Loucy (cell line): ENCODE measurements around the gene VSTM2B.

Experiments
- H2AFZ ChIP-seq: fragments of 200-600 bp; sonication (generic); 2 replicates; pipeline ENCODE4 v1.6.0; 2016; ENCODE audit warnings: antibody characterized with exemption, mild to moderate bottlenecking, low read length, moderate library complexity
- H3F3A ChIP-seq: fragments of 200-600 bp; 2 replicates; pipeline ENCODE4 v1.6.0; 2016; ENCODE audit warnings: antibody characterized with exemption, low read depth, mild to moderate bottlenecking
- H3K27me3 ChIP-seq: fragments of 200-600 bp; sonication (generic); 2 replicates; pipeline ENCODE4 v1.6.1; 2014; ENCODE audit warnings: low read length, mild to moderate bottlenecking; ENCODE audit not compliant: insufficient read depth, poor library complexity, severe bottlenecking
- H3K36me3 ChIP-seq: fragments of 200-600 bp; sonication (generic); 2 replicates; pipeline ENCODE4 v1.6.1; 2016; ENCODE audit warnings: low read length; ENCODE audit not compliant: insufficient read depth
- H3K4me1 ChIP-seq: fragments of 200-600 bp; sonication (generic); 2 replicates; pipeline ENCODE4 v1.5.1; 2014; ENCODE audit warnings: low read length, mild to moderate bottlenecking; ENCODE audit not compliant: insufficient read depth, poor library complexity, severe bottlenecking
- H3K4me2 ChIP-seq: fragments of 200-600 bp; sonication (generic); 2 replicates; pipeline ENCODE4 v1.6.0; 2014; ENCODE audit warnings: antibody characterized with exemption, low read length, low read depth, mild to moderate bottlenecking; ENCODE audit not compliant: poor library complexity, severe bottlenecking
- H3K4me3 ChIP-seq: fragments of 200-600 bp; sonication (generic); 2 replicates; pipeline ENCODE4 v1.5.1; 2014; ENCODE audit warnings: low read length, mild to moderate bottlenecking, mixed read lengths; ENCODE audit not compliant: poor library complexity, severe bottlenecking
- H3K79me2 ChIP-seq: fragments of 200-600 bp; sonication (generic); 2 replicates; pipeline ENCODE4 v1.6.1; 2014; ENCODE audit warnings: low read length; ENCODE audit not compliant: insufficient read depth
- H3K9ac ChIP-seq: fragments of 200-600 bp; sonication (generic); 2 replicates; pipeline ENCODE4 v1.6.0; 2014; ENCODE audit warnings: mild to moderate bottlenecking, low read depth, low read length, moderate library complexity; ENCODE audit not compliant: poor library complexity, severe bottlenecking
- H3K9me2 ChIP-seq: fragments of 200-600 bp; sonication (generic); replicated peaks from 2 replicates; pipeline ENCODE4 v1.6.1; 2016; ENCODE audit warnings: low read depth, low read length, mixed read lengths
- H3K9me3 ChIP-seq: fragments of 200-600 bp; sonication (generic); 2 replicates; pipeline ENCODE4 v1.6.1; 2014; ENCODE audit warnings: mild to moderate bottlenecking, antibody characterized with exemption, low read length, low read depth; ENCODE audit not compliant: insufficient read depth
- H4K20me1 ChIP-seq: fragments of 200-600 bp; sonication (generic); 2 replicates; pipeline ENCODE4 v1.6.0; 2014; ENCODE audit warnings: antibody characterized with exemption, low read length, mild to moderate bottlenecking; ENCODE audit not compliant: insufficient read depth, poor library complexity, severe bottlenecking
- CTCF ChIP-seq: fragments of 200-600 bp; sonication (generic); conservative IDR thresholded peaks from 2 replicates; pipeline ENCODE4 v1.5.1; 2014; ENCODE audit warnings: mild to moderate bottlenecking, antibody characterized with exemption, low read length
- EZH2phosphoT487 ChIP-seq: fragments of 200-600 bp; IDR thresholded peaks from 2 replicates; pipeline ENCODE4 v1.6.1; 2018; ENCODE audit warnings: antibody characterized with exemption, mild to moderate bottlenecking, moderate library complexity, borderline replicate concordance

The VSTM2B gene

GRCh38 chr19:29488316-29488715 is 37.5 kb upstream of the VSTM2B start:
- no peaks in the 10 kb centered on the region for H3K4me1 ChIP-seq
- TF ChIP-seq CTCF (no peak), EZH2phosphoT487 (no peak)

GRCh38 chr19:29489172-29489951 is 36.4 kb upstream of the VSTM2B start:
- no peak overlapping the region for H3K4me3 ChIP-seq
- no peaks in the 10 kb centered on the region for H3F3A ChIP-seq
- H4K20me1 ChIP-seq, result no peaks in the 10 kb centered on the region
- H3K27me3 ChIP-seq, result no peaks in the 10 kb centered on the region
- no peak overlapping the region for H2AFZ ChIP-seq
- H3K79me2 ChIP-seq, result no peaks in the 10 kb centered on the region
- no peaks in the 10 kb centered on the region for H3K9me2 ChIP-seq
- no peaks in the 10 kb centered on the region for H3K4me1 ChIP-seq
- H3K9ac ChIP-seq, result no peak overlapping the region
- TF ChIP-seq CTCF (no peak), EZH2phosphoT487 (no peak)
- H3K36me3 ChIP-seq, result no peaks in the 10 kb centered on the region
- peaks cover 6% of the 10 kb centered on the region; the same call in 1 of the 2 replicates for H3K9me3 ChIP-seq
- no peak overlapping the region for H3K4me2 ChIP-seq

More at GRCh38 chr19:29488316-29488715, 37.5 kb upstream of the VSTM2B start:
- H3K4me2 ChIP-seq, result no peak overlapping the region
- no peak overlapping the region for H3K9ac ChIP-seq
- no peaks in the 10 kb centered on the region for H3K9me2 ChIP-seq
- H2AFZ ChIP-seq, result no peak overlapping the region
- H3K79me2 ChIP-seq, result no peaks in the 10 kb centered on the region
- no peak overlapping the region for H3K4me3 ChIP-seq
- no peaks in the 10 kb centered on the region for H4K20me1 ChIP-seq
- H3K27me3 ChIP-seq, result no peaks in the 10 kb centered on the region
- no peaks in the 10 kb centered on the region for H3K36me3 ChIP-seq
- H3K9me3 ChIP-seq, result peaks cover 6% of the 10 kb centered on the region; the same call in 1 of the 2 replicates
- H3F3A ChIP-seq, result no peaks in the 10 kb centered on the region

- no peak overlapping the region for H3K4me2 ChIP-seq
- H3K27me3 ChIP-seq, result no peaks in the 10 kb centered on the region
- H3K4me1 ChIP-seq, result no peaks in the 10 kb centered on the region
- TF ChIP-seq EZH2phosphoT487 (no peak), CTCF (no peak)
- no peaks in the 10 kb centered on the region for H3F3A ChIP-seq
- no peaks in the 10 kb centered on the region for H4K20me1 ChIP-seq
- H3K36me3 ChIP-seq, result no peaks in the 10 kb centered on the region
- H3K79me2 ChIP-seq, result no peaks in the 10 kb centered on the region
- H3K9me2 ChIP-seq, result no peaks in the 10 kb centered on the region
- no peak overlapping the region for H2AFZ ChIP-seq
- H3K9me3 ChIP-seq, result peaks cover 6% of the 10 kb centered on the region; the same call in 1 of the 2 replicates
- H3K9ac ChIP-seq, result no peak overlapping the region
- H3K4me3 ChIP-seq, result no peak overlapping the region
Measured at GRCh38 chr19:29491491-29491890, 34.3 kb upstream of the VSTM2B start.
